Right lobe of liver (tissue), 6 donors: Measurements from ENCODE around the gene RMC1. TPM values are rescaled to one million over a fixed set of nuclear protein-coding genes. Genes with fewer than 3 reads are reported as not detected.
A peak's percentile ranks its signal among the peaks of the same experiment; 100 is the strongest.

Experiments used
- ATAC-seq, 4 donors: fragments of 200-7000 bp; cut with Tn5 transposase; one replicate each; pipeline ENCODE4 v1.9.1; 2020; ENCODE audit warnings: mild to moderate bottlenecking in 4 of 4, moderate library complexity in 4 of 4
- DNase-seq, 3 donors: peaks; one replicate each; pipeline ENCODE4 v3.0.0-alpha.2; 2020
- H3K27ac ChIP-seq, 3 donors: fragments of 200-600 bp; one replicate each; pipeline ENCODE4 v1.8.0; 2022
- H3K27me3 ChIP-seq, 2 donors: fragments of 200-600 bp; one replicate each; pipeline ENCODE4 v1.8.0; 2022
- H3K36me3 ChIP-seq, 4 donors: fragments of 200-600 bp; sonication (generic) in 1 of 4; one replicate each; pipeline versions ENCODE4 v1.5.1 to v1.8.0; 2017 to 2022; ENCODE audit warnings: control low read depth in 1 of 4
- H3K4me1 ChIP-seq, 4 donors: fragments of 200-600 bp; sonication (generic) in 1 of 4; one replicate each; pipeline versions ENCODE4 v1.5.1 to v1.8.0; 2017 to 2022; ENCODE audit warnings: control low read depth in 1 of 4
- H3K4me3 ChIP-seq, 3 donors: fragments of 200-600 bp; one replicate each; pipeline ENCODE4 v1.8.0; 2022
- H3K9me3 ChIP-seq, 4 donors: fragments of 200-600 bp; sonication (generic) in 1 of 4; one replicate each; pipeline versions ENCODE4 v1.5.1 to v1.8.0; 2017 to 2022; ENCODE audit warnings: control low read depth in 1 of 4
- CTCF ChIP-seq, 4 donors: fragments of 200-600 bp in 3 of 4; fragments of 450-650 bp in 1 of 4; IDR thresholded peaks; one replicate each; pipeline versions ENCODE4 v1.5.1 to v1.8.0; 2016 to 2022; ENCODE audit warnings: antibody characterized with exemption in 4 of 4, mild to moderate bottlenecking in 2 of 4
- POLR2A ChIP-seq: fragments of 450-650 bp; IDR thresholded peaks from one replicate; pipeline ENCODE4 v1.6.1; 2017; ENCODE audit warnings: antibody characterized with exemption, mild to moderate bottlenecking
- WGBS: methylation state at CpG from one replicate; pipeline ENCODE4 v1.1.6; 2018; ENCODE audit warnings: low coverage, low lambda C conversion rate; ENCODE audit not compliant: insufficient coverage; ENCODE audit errors: missing lambda C conversion rate; 5-methylcytosine and 5-hydroxymethylcytosine counted together
- intact Hi-C, 2 donors: fragments of 100-400 bp; cut with DNase I; formaldehyde crosslinking; loops; one replicate each; pipeline versions ENCODE4 v1.11.2 to v1.14.1; 2022
- total RNA-seq, 6 experiments: library from RNA; depleted of rRNA in 2 of 6; stranded (reverse); fragments of >200 nt in 2 of 6; fragmentation: NEBNext Ultra II Directional in 3 of 6; extraction: Animal tissue kit (Norgen Biotek cat#: 25700) in 3 of 6; gene quantifications; one replicate each; pipeline versions ENCODE4 v1.1.0 to v1.2.4, GENCODE V29; 2016 to 2023
- donor health status: DM: no; HTN: yes; CAD: no.
- donor health status: DM: no; HTN: no; CAD: no.
- donor health status: DM: no; HTN: no; CAD: no.
- donor health status: DM: no; HTN: yes; CAD: no.
- donor health status: DM: no; HTN: yes; CAD: no.

The RMC1 gene
- total RNA-seq, 6 experiments from 2014 or later: 16.8 to 24.5 (median 21.9) TPM

GRCh38 chr18:23459530-23459921, 43.8 kb upstream of the RMC1 start:
- peak overlapping the region in 2 of 3 donors; percentile 74 to 81 for H3K27ac ChIP-seq
- intact Hi-C loops: no loop called here
- peaks cover 0 to 65% (median 21%) of the 10 kb centered on the region in 4 donors for H3K4me1 ChIP-seq
- no peaks in the 10 kb centered on the region for H3K27me3 ChIP-seq
- WGBS: 37% methylated on average over 7 of the region's 7 CpGs
- peak; percentile 4 to 64 (median 32) for ATAC-seq
- no peaks in the 10 kb centered on the region for H3K9me3 ChIP-seq
- no peak overlapping the region for H3K4me3 ChIP-seq
- TF ChIP-seq CTCF (IDR thresholded peaks at IDR 0.05) (no peak), POLR2A (no peak)
- H3K36me3 ChIP-seq: peaks cover 0 to 22% (median 9%) of the 10 kb centered on the region in 4 donors
- peak in 2 of 3 donors; percentile 66 to 70 for DNase-seq

GRCh38 chr18:23460285-23461273, 42.7 kb upstream of the RMC1 start:
- no peaks in the 10 kb centered on the region for H3K27me3 ChIP-seq
- H3K36me3 ChIP-seq: peaks cover 0 to 32% (median 16%) of the 10 kb centered on the region in 4 donors
- ATAC-seq (peak; percentile 85 to 92 (median 86)), DNase-seq (peak in 1 of 3 donors; percentile 71)
- TF ChIP-seq POLR2A (no peak), CTCF (IDR thresholded peaks at IDR 0.05) (no peak)
- H3K4me1 ChIP-seq: peaks cover 0 to 59% (median 21%) of the 10 kb centered on the region in 4 donors
- H3K4me3 ChIP-seq: peak overlapping the region in 1 of 3 donors; percentile 38
- H3K9me3 ChIP-seq: no peaks in the 10 kb centered on the region
- WGBS: 63% methylated on average over 2 of the region's 2 CpGs
- H3K27ac ChIP-seq: peak overlapping the region; percentile 30 to 81 (median 74)
- intact Hi-C loops: no loop called here

GRCh38 chr18:23462876-23463275, 40.4 kb upstream of the RMC1 start:
- ATAC-seq: no peak

More at GRCh38 chr18:23462876-23463275, 40.4 kb upstream of the RMC1 start:
- H3K9me3 ChIP-seq: no peaks in the 10 kb centered on the region
- no peak overlapping the region for H3K4me3 ChIP-seq
- H3K4me1 ChIP-seq: peaks cover 0 to 44% (median 16%) of the 10 kb centered on the region in 4 donors
- intact Hi-C loops: no loop called here
- DNase-seq: no peak
- no peak overlapping the region for H3K27ac ChIP-seq
- TF ChIP-seq CTCF (IDR thresholded peaks at IDR 0.05): no peak
- no peak for TF ChIP-seq POLR2A
- no peaks in the 10 kb centered on the region for H3K27me3 ChIP-seq
- 51% methylated on average over 2 of the region's 2 CpGs for WGBS
- H3K36me3 ChIP-seq: peaks cover 0 to 55% (median 28%) of the 10 kb centered on the region in 4 donors
